Activated T-helper 1 cell treated with anti-CD3 and anti-CD28 coated beads, Interleukin-12 subunit alpha, Interleukin-12 subunit beta, Interleukin-2, Interleukin-4 antibody, amounts not matched to agents 30 ng/mL and 10 ng/mL and 1 ng/mL, durations not matched to agents 14 hours and 24 hours and 36 hours (primary cell): ENCODE measurements around the gene NREP. TPM values are rescaled to one million over a fixed set of nuclear protein-coding genes. Genes with fewer than 3 reads are reported as not detected.
"Not testable (repeated sequence)": the region's sequence is repeated elsewhere in the genome, so short reads cannot be mapped to it uniquely, and the experiment has no call there.

Experiments used
- DNase-seq: peaks from one replicate; pipeline ENCODE4 v3.0.0; 2021; ENCODE audit warnings: low spot score
- H3K27ac Mint-ChIP-seq: one replicate; pipeline ENCODE4 v1.8.0; 2021; ENCODE audit warnings: mild to moderate bottlenecking, mixed read lengths
- H3K27me3 Mint-ChIP-seq: one replicate; pipeline ENCODE4 v1.8.0; 2022; ENCODE audit warnings: mild to moderate bottlenecking, moderate library complexity, mixed read lengths; ENCODE audit not compliant: insufficient read depth
- H3K36me3 Mint-ChIP-seq: one replicate; pipeline ENCODE4 v1.8.0; 2021; ENCODE audit warnings: low read depth, mixed read lengths
- H3K4me1 Mint-ChIP-seq: one replicate; pipeline ENCODE4 v1.8.0; 2021; ENCODE audit warnings: low read depth, mixed read lengths
- H3K4me3 Mint-ChIP-seq: one replicate; pipeline ENCODE4 v1.8.0; 2021; ENCODE audit warnings: mild to moderate bottlenecking, moderate library complexity, mixed read lengths
- H3K9me3 Mint-ChIP-seq: one replicate; pipeline ENCODE4 v1.8.0; 2021; ENCODE audit warnings: mixed read lengths
- intact Hi-C: fragments of 100-400 bp; cut with micrococcal nuclease; formaldehyde crosslinking; loops from one replicate; pipeline ENCODE4 v1.15.1; 2024
- total RNA-seq: library from RNA; stranded (reverse); gene quantifications from 2 replicates; pipeline ENCODE4 v1.2.3, GENCODE V29; 2022

Gene NREP
- total RNA-seq, 1 donor from 2014 or later = 17.6 TPM

DNA sequence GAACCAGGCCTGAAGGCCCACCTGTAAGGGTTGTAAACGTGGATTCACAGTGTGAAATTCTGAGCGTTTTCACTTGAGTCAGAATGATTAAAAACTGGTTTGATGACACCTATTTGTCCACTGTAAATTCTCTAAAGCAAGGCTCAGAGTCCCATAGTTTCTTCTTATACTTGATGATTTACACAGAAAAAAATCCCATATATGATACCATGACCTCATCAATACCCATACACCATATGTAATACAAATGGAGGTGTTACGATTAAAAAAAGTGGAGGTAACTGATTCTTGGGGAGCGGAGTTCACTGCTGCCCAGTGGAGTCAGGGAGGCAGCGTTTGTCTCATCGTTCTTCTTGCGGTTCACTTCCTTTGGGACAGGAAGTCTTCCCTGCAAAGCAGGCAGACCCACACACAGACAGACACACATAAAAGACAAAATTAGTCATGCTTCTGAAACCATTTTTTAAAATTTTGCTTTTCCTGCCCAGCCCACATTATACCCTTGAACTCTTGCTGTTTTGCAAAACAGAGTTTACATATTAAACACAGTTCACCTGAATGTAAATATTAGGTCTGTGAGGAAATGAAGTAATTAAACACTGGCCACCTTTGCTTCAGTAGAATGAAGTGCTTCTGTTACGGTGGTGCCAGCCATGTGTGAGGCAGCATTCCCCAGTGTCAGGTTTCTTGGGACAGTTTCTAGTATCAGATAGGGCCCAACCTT lies 26.2 kb downstream of the NREP start:
- H3K9me3 Mint-ChIP-seq = no peaks in the 10 kb centered on the region
- no peaks in the 10 kb centered on the region for H3K27me3 Mint-ChIP-seq
- peak overlapping the region; percentile 56 for H3K4me3 Mint-ChIP-seq
- no peak for DNase-seq
- intact Hi-C loops = no loop called here
- H3K36me3 Mint-ChIP-seq = peaks cover 15% of the 10 kb centered on the region
- peak overlapping the region; percentile 16 for H3K27ac Mint-ChIP-seq
- H3K4me1 Mint-ChIP-seq = peaks cover 36% of the 10 kb centered on the region

GRCh38 chr5:111728941-111729340 lies 28.1 kb downstream of the NREP start:
- intact Hi-C loops = no loop called here
- no peak for DNase-seq
- Mint-ChIP-seq H3K4me3 (no peak overlapping the region), H3K36me3 (peaks cover 10% of the 10 kb centered on the region), H3K4me1 (peaks cover 24% of the 10 kb centered on the region), H3K27me3 (no peaks in the 10 kb centered on the region), H3K9me3 (no peaks in the 10 kb centered on the region), H3K27ac (no peak overlapping the region)

DNA sequence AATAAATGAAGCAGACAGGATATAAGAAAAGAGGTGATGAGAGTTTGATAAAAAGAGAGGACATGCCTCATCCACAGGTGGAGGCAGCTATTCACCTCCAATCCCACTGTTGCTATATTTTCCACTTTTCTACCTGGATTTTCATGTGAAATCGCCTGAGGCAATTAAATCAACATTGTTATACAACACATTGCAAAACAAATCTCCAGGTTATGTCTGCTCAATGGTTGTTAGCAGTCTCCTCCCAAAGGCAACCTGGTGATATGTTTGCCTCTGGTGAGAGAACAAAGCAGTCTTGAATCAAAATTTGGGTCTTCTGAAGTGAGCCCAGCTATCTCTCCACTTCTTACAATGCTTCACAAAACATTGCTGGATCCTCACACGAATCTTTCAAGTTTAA lies 30.0 kb downstream of the NREP start:
- intact Hi-C loops = no loop called here
- H3K9me3 Mint-ChIP-seq = no peaks in the 10 kb centered on the region
- DNase-seq = no peak
- no peak overlapping the region for H3K27ac Mint-ChIP-seq
- peaks cover 7% of the 10 kb centered on the region for H3K36me3 Mint-ChIP-seq
- peaks cover 19% of the 10 kb centered on the region for H3K4me1 Mint-ChIP-seq
- H3K4me3 Mint-ChIP-seq = no peak overlapping the region
- no peaks in the 10 kb centered on the region for H3K27me3 Mint-ChIP-seq

DNA sequence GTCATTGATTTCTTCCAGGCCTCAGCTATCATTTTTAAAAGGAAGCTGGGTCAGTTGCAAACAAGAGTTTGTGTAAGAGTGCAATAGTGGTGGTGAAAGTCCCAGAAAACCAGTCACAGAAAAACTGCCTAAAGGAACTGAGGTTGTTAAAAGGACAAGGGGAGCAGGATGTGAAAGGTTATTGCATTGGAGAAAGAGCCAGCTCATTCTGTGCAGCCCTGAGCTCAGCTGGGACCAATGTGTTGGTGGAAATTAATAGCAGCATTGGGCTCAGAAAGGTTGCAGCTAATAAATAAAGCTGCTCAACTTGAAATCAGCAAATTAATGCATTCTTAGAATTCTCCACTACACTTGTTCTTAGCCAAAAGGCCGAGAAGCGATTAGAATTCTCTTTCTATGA lies 34.9 kb downstream of the NREP start:
- H3K36me3 Mint-ChIP-seq = no peaks in the 10 kb centered on the region
- DNase-seq = no peak
- no peak overlapping the region for H3K27ac Mint-ChIP-seq
- H3K27me3 Mint-ChIP-seq = peaks cover 4% of the 10 kb centered on the region
- H3K9me3 Mint-ChIP-seq = no peaks in the 10 kb centered on the region
- no peaks in the 10 kb centered on the region for H3K4me1 Mint-ChIP-seq
- intact Hi-C loops = no loop called here
- H3K4me3 Mint-ChIP-seq = no peak overlapping the region

DNA sequence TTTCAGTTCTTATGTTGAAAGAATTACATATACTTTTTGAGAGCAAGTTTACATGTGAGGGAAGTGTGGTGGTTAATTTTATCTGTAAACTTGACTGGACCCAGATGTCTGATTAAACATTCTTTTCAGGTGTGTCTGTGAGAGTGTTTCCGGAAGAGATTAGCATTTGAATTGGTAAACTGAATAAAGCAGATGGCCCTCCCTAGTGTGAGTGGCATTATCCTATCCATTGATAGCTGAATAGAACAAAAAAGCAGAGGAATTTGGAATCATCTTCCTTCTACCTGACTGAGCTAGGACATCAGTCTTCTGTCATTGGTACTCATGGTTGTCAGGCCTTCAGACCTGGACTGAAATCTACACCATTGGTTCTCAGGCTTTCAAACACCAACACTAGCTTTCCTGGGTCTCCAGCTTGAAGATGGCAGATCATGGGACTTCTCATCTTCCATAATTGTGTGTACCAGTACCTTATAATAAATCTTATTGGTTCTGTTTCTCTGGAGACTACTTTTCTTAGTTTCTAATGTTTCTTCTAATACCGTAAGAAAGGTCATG lies 36.6 kb downstream of the NREP start:
- no peaks in the 10 kb centered on the region for H3K4me1 Mint-ChIP-seq
- no peaks in the 10 kb centered on the region for H3K36me3 Mint-ChIP-seq
- H3K27me3 Mint-ChIP-seq = peaks cover 4% of the 10 kb centered on the region
- H3K9me3 Mint-ChIP-seq = no peaks in the 10 kb centered on the region
- no peak overlapping the region for H3K27ac Mint-ChIP-seq
- DNase-seq = no peak
- H3K4me3 Mint-ChIP-seq = no peak overlapping the region
- intact Hi-C loops = no loop called here

GRCh38 chr5:111719773-111720172 lies 37.2 kb downstream of the NREP start:
- intact Hi-C loops = no loop called here
- Mint-ChIP-seq H3K4me1 (no peaks in the 10 kb centered on the region), H3K27me3 (peaks cover 4% of the 10 kb centered on the region), H3K27ac (no peak overlapping the region), H3K4me3 (no peak overlapping the region), H3K36me3 (no peaks in the 10 kb centered on the region), H3K9me3 (peaks cover 4% of the 10 kb centered on the region)
- no peak for DNase-seq

- H3K27ac Mint-ChIP-seq, H3K4me3 Mint-ChIP-seq, intact Hi-C loops, DNase-seq, H3K36me3 Mint-ChIP-seq, H3K4me1 Mint-ChIP-seq: not testable (repeated sequence)
- Mint-ChIP-seq H3K9me3 (peaks cover 20% of the 10 kb centered on the region), H3K27me3 (peaks cover 11% of the 10 kb centered on the region)
Measured at GRCh38 chr5:111716789-111717188, 40.2 kb downstream of the NREP start.

DNA sequence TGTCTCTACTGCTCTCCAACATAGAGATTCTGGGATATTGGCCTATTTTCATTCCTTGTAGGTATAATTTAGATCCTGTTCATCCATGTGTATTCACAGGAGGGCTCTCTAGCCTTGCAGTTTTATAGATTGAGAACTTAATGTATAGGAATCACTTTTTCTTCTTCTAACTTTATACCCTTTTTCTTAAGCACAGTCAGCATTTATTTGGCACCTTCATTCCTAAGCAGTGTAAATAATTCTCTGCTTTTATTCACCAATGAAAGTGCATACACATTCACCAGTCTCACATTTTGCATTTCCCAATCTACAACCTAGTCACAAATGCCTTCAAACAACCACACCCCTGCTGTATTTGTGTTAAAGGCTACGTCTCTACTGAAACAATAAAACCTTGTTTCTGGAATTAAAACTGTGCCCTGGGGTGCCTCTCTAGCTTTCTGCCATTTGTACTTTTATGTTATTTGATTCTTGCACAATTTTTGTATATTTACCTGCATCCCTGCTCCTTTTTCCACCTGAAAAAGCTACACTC lies 49.3 kb downstream of the NREP start:
- Mint-ChIP-seq H3K27ac (no peak overlapping the region), H3K27me3 (peaks cover 5% of the 10 kb centered on the region), H3K4me3 (no peak overlapping the region), H3K9me3 (peaks cover 6% of the 10 kb centered on the region), H3K36me3 (no peaks in the 10 kb centered on the region), H3K4me1 (peaks cover 21% of the 10 kb centered on the region)
- intact Hi-C loops = no loop called here
- no peak for DNase-seq

- no peak for DNase-seq
- no peaks in the 10 kb centered on the region for H3K36me3 Mint-ChIP-seq
- H3K4me1 Mint-ChIP-seq = peaks cover 23% of the 10 kb centered on the region
- no peak overlapping the region for H3K27ac Mint-ChIP-seq
- peaks cover 2% of the 10 kb centered on the region for H3K27me3 Mint-ChIP-seq
- intact Hi-C loops = no loop called here
- no peak overlapping the region for H3K4me3 Mint-ChIP-seq
- no peaks in the 10 kb centered on the region for H3K9me3 Mint-ChIP-seq
Measured at GRCh38 chr5:111706345-111706744, 50.6 kb downstream of the NREP start.

- no peak for DNase-seq
- Mint-ChIP-seq H3K4me3 (no peak overlapping the region), H3K27ac (no peak overlapping the region), H3K36me3 (no peaks in the 10 kb centered on the region), H3K27me3 (peaks cover 2% of the 10 kb centered on the region), H3K9me3 (no peaks in the 10 kb centered on the region), H3K4me1 (peaks cover 23% of the 10 kb centered on the region)
- intact Hi-C loops = no loop called here
Measured at GRCh38 chr5:111704452-111705085, 52.4 kb downstream of the NREP start.

- peak; percentile 2 for DNase-seq
- peaks cover 2% of the 10 kb centered on the region for H3K27me3 Mint-ChIP-seq
- H3K27ac Mint-ChIP-seq = no peak overlapping the region
- intact Hi-C loops = no loop called here
- no peaks in the 10 kb centered on the region for H3K9me3 Mint-ChIP-seq
- H3K4me1 Mint-ChIP-seq = peaks cover 23% of the 10 kb centered on the region
- peak overlapping the region; percentile 11 for H3K4me3 Mint-ChIP-seq
- no peaks in the 10 kb centered on the region for H3K36me3 Mint-ChIP-seq
Measured at GRCh38 chr5:111703662-111704061, 53.3 kb downstream of the NREP start.

DNA sequence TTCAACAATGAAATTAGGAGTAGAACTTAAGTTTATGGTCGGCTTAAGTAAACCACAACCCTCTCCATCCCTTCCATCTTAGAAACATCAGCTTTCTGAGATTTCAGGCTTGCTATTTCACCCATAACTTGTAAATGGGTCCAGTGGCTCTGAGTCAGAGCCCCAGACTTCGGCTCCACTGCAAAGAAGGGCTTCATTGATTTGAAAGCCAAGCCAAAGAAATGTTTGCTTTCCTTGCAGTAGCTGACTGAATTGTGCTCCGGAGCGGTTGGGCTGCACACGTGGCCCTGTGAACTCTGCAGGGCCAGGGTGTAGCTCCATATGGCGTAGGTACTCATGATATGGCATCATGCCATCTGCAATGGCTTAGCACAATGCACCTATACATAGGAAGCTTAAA lies 57.0 kb downstream of the NREP start:
- Mint-ChIP-seq H3K36me3 (no peaks in the 10 kb centered on the region), H3K4me1 (peaks cover 23% of the 10 kb centered on the region), H3K9me3 (no peaks in the 10 kb centered on the region), H3K4me3 (no peak overlapping the region), H3K27ac (no peak overlapping the region), H3K27me3 (peaks cover 4% of the 10 kb centered on the region)
- intact Hi-C loops = no loop called here
- no peak for DNase-seq

DNA sequence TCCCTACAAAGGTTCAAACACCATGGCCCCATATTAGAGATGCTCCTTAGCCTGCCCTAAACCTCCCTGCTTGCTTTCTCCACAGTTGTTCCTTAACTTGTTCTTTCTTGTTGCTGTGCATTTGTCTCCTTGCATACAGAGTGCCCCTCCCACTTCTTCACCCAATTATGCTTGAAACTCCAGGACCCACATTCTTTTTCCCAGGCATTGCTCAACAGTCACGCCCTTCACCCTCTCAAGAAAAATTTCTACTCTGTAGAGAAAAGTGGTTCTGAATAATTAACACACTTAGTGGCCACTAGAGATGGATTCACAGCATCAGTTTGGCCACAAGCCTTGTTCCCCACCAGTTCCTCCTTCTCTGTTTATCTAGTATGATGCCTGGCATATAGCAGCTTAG lies 57.7 kb downstream of the NREP start:
- Mint-ChIP-seq H3K9me3 (no peaks in the 10 kb centered on the region), H3K27me3 (peaks cover 9% of the 10 kb centered on the region), H3K4me1 (peaks cover 18% of the 10 kb centered on the region), H3K4me3 (no peak overlapping the region), H3K27ac (no peak overlapping the region), H3K36me3 (no peaks in the 10 kb centered on the region)
- DNase-seq = no peak
- intact Hi-C loops = no loop called here
